A549 (cell line): ENCODE measurements around the gene DIS3L2. TPM values are rescaled to one million over a fixed set of nuclear protein-coding genes. Genes with fewer than 3 reads are reported as not detected.
A peak's percentile ranks its signal among the peaks of the same experiment; 100 is the strongest.

Source experiments
- ATAC-seq, 2 experiments: fragments of 200-7000 bp in 1 of 2; fragments of >200 bp in 1 of 2; cut with Nextera tagmentation in 1 of 2; cut with Tn5 transposase in 1 of 2; 3 replicates each; pipeline versions ENCODE4 v1.8.0 to v1.9.1; 2018 to 2020; ENCODE audit warnings: mild to moderate bottlenecking in 1 of 2, moderate library complexity in 1 of 2
- CTCF ChIA-PET: fragments of 300-600 bp; sonication (Branson Sonifier 250); formaldehyde crosslinking; extraction: SDS; loops from one replicate; lab custom pipeline; 2021; ENCODE audit warnings: antibody characterized with exemption, inconsistent platforms; lab: Yijun Ruan, JAX
- POLR2A ChIA-PET: fragments of 350-600 bp; formaldehyde crosslinking; extraction: SDS; loops from one replicate; lab custom pipeline; 2021; ENCODE audit warnings: antibody characterized with exemption, inconsistent platforms; lab: Yijun Ruan, JAX
- DNase-seq, 2 experiments: peaks; one replicate each; pipeline versions ENCODE4 v3.0.0 to v3.0.0-alpha.2; 2011 to 2016; ENCODE audit warnings: low read depth in 1 of 2, low spot score in 1 of 2
- FAIRE-seq: peaks from 2 replicates; lab custom pipeline; 2011; peaks lifted over from hg19 to GRCh38; lab: Jason Lieb, UNC
- H3K27ac ChIP-seq, 2 experiments: fragments of >200 bp; sonication (Bioruptor Twin); formaldehyde crosslinking; 3 replicates each; pipeline ENCODE4 v1.5.1; 2016 to 2017
- H3K4me1 ChIP-seq: fragments of >200 bp; sonication (Bioruptor Twin); formaldehyde crosslinking; 3 replicates; pipeline ENCODE4 v1.6.1; 2016
- H3K4me2 ChIP-seq: fragments of >200 bp; sonication (Bioruptor Twin); formaldehyde crosslinking; 3 replicates; pipeline ENCODE4 v1.6.1; 2016
- H3K4me3 ChIP-seq: fragments of >200 bp; sonication (Bioruptor Twin); formaldehyde crosslinking; 3 replicates; pipeline ENCODE4 v1.5.1; 2016
- H3K9me3 ChIP-seq: fragments of >200 bp; sonication (Bioruptor Twin); formaldehyde crosslinking; 3 replicates; pipeline ENCODE4 v1.6.1; 2016
- ATOH8 ChIP-seq: fragments of 250-450 bp; sonication (Bioruptor Pico); IDR thresholded peaks from 2 replicates; pipeline ENCODE4 v1.5.0; 2020; ENCODE audit warnings: low read depth, mild to moderate bottlenecking, moderate library complexity
- BHLHE40 ChIP-seq: IDR thresholded peaks from 2 replicates; pipeline ENCODE4 v1.6.1; 2012; ENCODE audit warnings: low read depth, low read length, inconsistent platforms
- CHD4 ChIP-seq: fragments of 200-600 bp; sonication (generic); IDR thresholded peaks from 2 replicates; pipeline ENCODE4 v1.6.1; 2016; ENCODE audit warnings: antibody characterized with exemption, mild to moderate bottlenecking, borderline replicate concordance
- EHMT2 ChIP-seq: fragments of 200-600 bp; sonication (generic); IDR thresholded peaks from 2 replicates; pipeline ENCODE4 v1.6.1; 2016; ENCODE audit warnings: antibody characterized with exemption, low read depth, mild to moderate bottlenecking, moderate library complexity
- ELK1 ChIP-seq: fragments of 150-350 bp; IDR thresholded peaks from 2 replicates; pipeline ENCODE4 v1.6.1; 2014; ENCODE audit warnings: low read depth, mild to moderate bottlenecking, low read length
- FOSB ChIP-seq: fragments of 250-450 bp; sonication (Bioruptor Pico); IDR thresholded peaks from 2 replicates; pipeline ENCODE4 v1.5.0; 2020; ENCODE audit warnings: mild to moderate bottlenecking, moderate library complexity
- FOSL2 ChIP-seq, 2 experiments: fragments of 450-650 bp in 1 of 2; fragments of >200 bp in 1 of 2; sonication (Bioruptor Twin) in 1 of 2; formaldehyde crosslinking; IDR thresholded peaks; 2 replicates each; pipeline versions ENCODE4 v1.5.0 to v1.6.1; 2016 to 2020; ENCODE audit warnings: mild to moderate bottlenecking in 1 of 2, moderate library complexity in 1 of 2
- HOXA7 ChIP-seq: fragments of 250-450 bp; sonication (Bioruptor Pico); IDR thresholded peaks from 2 replicates; pipeline ENCODE4 v1.5.0; 2020; ENCODE audit warnings: mild to moderate bottlenecking, moderate library complexity
- HOXB13 ChIP-seq: fragments of 250-450 bp; sonication (Bioruptor Pico); IDR thresholded peaks from 2 replicates; pipeline ENCODE4 v1.5.0; 2020; ENCODE audit warnings: low read depth, mild to moderate bottlenecking, moderate library complexity
- JUNB ChIP-seq: fragments of >200 bp; sonication (Bioruptor Twin); formaldehyde crosslinking; IDR thresholded peaks from 2 replicates; pipeline ENCODE4 v1.6.1; 2016
- KDM1A ChIP-seq: fragments of 200-600 bp; sonication (generic); IDR thresholded peaks from 2 replicates; pipeline ENCODE4 v1.6.1; 2016; ENCODE audit warnings: low read depth, mild to moderate bottlenecking
- MAFK ChIP-seq: fragments of 450-650 bp; IDR thresholded peaks from 2 replicates; pipeline ENCODE4 v1.6.1; 2014; ENCODE audit not compliant: partially characterized antibody
- NR3C1 ChIP-seq: fragments of >200 bp; sonication (Bioruptor Twin); formaldehyde crosslinking; IDR thresholded peaks from 3 replicates; pipeline ENCODE4 v1.6.1; 2017
- PBX3 ChIP-seq: IDR thresholded peaks from 2 replicates; pipeline ENCODE4 v1.6.1; 2012
- PHF8 ChIP-seq: fragments of 200-600 bp; sonication (generic); IDR thresholded peaks from 2 replicates; pipeline ENCODE4 v1.6.1; 2016; ENCODE audit warnings: low read depth, mild to moderate bottlenecking, antibody characterized with exemption, moderate library complexity, borderline replicate concordance
- POLR2AphosphoS2 ChIP-seq: conservative IDR thresholded peaks from 2 replicates; pipeline ENCODE4 v1.6.1; 2012; ENCODE audit warnings: low read length, improper control_type of control experiment, inconsistent platforms
- RCOR1 ChIP-seq: fragments of 150-350 bp; IDR thresholded peaks from 2 replicates; pipeline ENCODE4 v1.6.1; 2014; ENCODE audit warnings: antibody characterized with exemption, low read length, low read depth
- REST ChIP-seq: fragments of 200-600 bp; sonication (generic); IDR thresholded peaks from 2 replicates; pipeline ENCODE4 v1.6.1; 2016; ENCODE audit warnings: antibody characterized with exemption, mild to moderate bottlenecking, moderate library complexity
- TP53 ChIP-seq: fragments of 250-450 bp; sonication (Bioruptor Pico); IDR thresholded peaks from 2 replicates; pipeline ENCODE4 v1.5.0; 2021; ENCODE audit warnings: mild to moderate bottlenecking, moderate library complexity
- ZSCAN20 ChIP-seq: fragments of 250-450 bp; sonication (Bioruptor Pico); IDR thresholded peaks from 2 replicates; pipeline ENCODE4 v1.8.0; 2022; ENCODE audit warnings: mild to moderate bottlenecking, moderate library complexity
- WGBS: methylation state at CpG from one replicate; pipeline ENCODE4 v1.1.6; 2017; ENCODE audit errors: missing lambda C conversion rate; 5-methylcytosine and 5-hydroxymethylcytosine counted together
- polyA plus RNA-seq, 4 experiments: library from polyadenylated mRNA; depleted of rRNA in 3 of 4; stranded (reverse); fragments of >200 nt; fragmentation: RNase III in 1 of 4; extraction: RNeasy Plus Mini Kit Qiagen cat#74134 plus additional on column Dnase treatment in 1 of 4; gene quantifications; 2 replicates in 3 of 4; 3 replicates in 1 of 4; pipeline ENCODE4 v1.2.3, GENCODE V29; 2011 to 2017
- TF ChIP-seq, protein P1 (sequence below): fragments of 250-450 bp; sonication (Bioruptor Pico); IDR thresholded peaks from 2 replicates; pipeline ENCODE4 v1.5.0; 2021; ENCODE audit warnings: mild to moderate bottlenecking, moderate library complexity, borderline replicate concordance

DIS3L2 gene
- polyA plus RNA-seq, 2 of the 4 experiments (the other 2 are of a cell fraction) = 14.9 to 15.4 TPM

GRCh38 chr2:232028071-232028470, 66.6 kb downstream of the DIS3L2 start:
- Histone ChIP-seq H3K27ac (no peak overlapping the region), H3K4me3 (no peak overlapping the region), H3K4me2 (no peak overlapping the region), H3K4me1 (no peaks in the 10 kb centered on the region), H3K9me3 (no peaks in the 10 kb centered on the region)
- CTCF ChIA-PET = interaction anchor here (0.6 to 1.2 kb wide), 5 partner anchors 13 to 1666 kb away, joined by 3 read pairs; no protein-coding TSS in a partner anchor
- TF ChIP-seq HOXA7 (CRISPR knock-in tag) = no peak
- no peak for TF ChIP-seq FOSB (CRISPR knock-in tag)
- TF ChIP-seq ELK1 = no peak
- no peak for TF ChIP-seq FOSL2 (IDR thresholded peaks at IDR 0.05)
- TF ChIP-seq FOSL2 (CRISPR knock-in tag; IDR thresholded peaks at IDR 0.05) = no peak
- TF ChIP-seq, protein P1, sequence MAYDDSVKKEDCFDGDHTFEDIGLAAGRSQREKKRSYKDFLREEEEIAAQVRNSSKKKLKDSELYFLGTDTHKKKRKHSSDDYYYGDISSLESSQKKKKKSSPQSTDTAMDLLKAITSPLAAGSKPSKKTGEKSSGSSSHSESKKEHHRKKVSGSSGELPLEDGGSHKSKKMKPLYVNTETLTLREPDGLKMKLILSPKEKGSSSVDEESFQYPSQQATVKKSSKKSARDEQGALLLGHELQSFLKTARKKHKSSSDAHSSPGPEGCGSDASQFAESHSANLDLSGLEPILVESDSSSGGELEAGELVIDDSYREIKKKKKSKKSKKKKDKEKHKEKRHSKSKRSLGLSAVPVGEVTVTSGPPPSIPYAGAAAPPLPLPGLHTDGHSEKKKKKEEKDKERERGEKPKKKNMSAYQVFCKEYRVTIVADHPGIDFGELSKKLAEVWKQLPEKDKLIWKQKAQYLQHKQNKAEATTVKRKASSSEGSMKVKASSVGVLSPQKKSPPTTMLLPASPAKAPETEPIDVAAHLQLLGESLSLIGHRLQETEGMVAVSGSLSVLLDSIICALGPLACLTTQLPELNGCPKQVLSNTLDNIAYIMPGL (CRISPR knock-in tag) = no peak
- no peak for TF ChIP-seq POLR2AphosphoS2
- no peak for TF ChIP-seq RCOR1
- no peak for TF ChIP-seq ZSCAN20 (CRISPR knock-in tag)
- no peak for TF ChIP-seq JUNB
- TF ChIP-seq HOXB13 (CRISPR knock-in tag) = no peak
- no peak for TF ChIP-seq NR3C1
- no peak for TF ChIP-seq ATOH8 (CRISPR knock-in tag)
- no peak for TF ChIP-seq TP53 (CRISPR knock-in tag)
- ATAC-seq (no peak), DNase-seq (no peak), FAIRE-seq (no peak)
- 85% methylated on average over 2 of the region's 2 CpGs for WGBS
- POLR2A ChIA-PET = no interaction called here

- TF ChIP-seq BHLHE40 (no peak), MAFK (peak; percentile 33)
- no peaks in the 10 kb centered on the region for H3K4me1 ChIP-seq
- H3K4me3 ChIP-seq = no peak overlapping the region
- no peaks in the 10 kb centered on the region for H3K9me3 ChIP-seq
- H3K27ac ChIP-seq = no peak overlapping the region
- H3K4me2 ChIP-seq = no peak overlapping the region
- DNase-seq = no peak
- ChIA-PET POLR2A (no interaction called here), CTCF (interaction anchor here (0.6 to 1.2 kb wide), 4 partner anchors 14 to 1665 kb away, joined by 3 read pairs; no protein-coding TSS in a partner anchor)
- FAIRE-seq = no peak
- ATAC-seq = no peak
These were observed 67.1 kb downstream of the DIS3L2 start for GRCh38 chr2:232028631-232029030.

DNA sequence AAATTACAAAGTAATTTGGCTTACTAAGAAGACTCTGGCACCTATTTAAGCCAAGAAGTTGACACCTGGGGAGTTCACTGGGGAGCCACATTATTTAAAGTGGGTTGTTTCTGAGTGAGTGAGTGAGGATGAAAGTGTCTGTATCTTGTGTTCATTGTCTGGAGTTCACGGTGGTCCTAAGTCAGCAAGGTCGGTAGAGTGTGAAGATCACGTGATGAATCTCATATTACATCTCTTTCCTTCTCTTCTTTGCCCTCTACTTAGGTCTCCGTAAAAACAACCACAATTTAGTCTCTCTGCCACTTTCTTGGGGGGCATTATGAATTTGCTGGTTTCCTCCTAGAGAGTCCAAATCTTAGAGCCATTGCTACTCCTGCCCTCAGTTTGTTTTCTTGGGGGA, 67.8 kb downstream of the DIS3L2 start:
- ChIA-PET POLR2A (no interaction called here), CTCF (no interaction called here)
- TF ChIP-seq REST = no peak
- TF ChIP-seq KDM1A = no peak
- TF ChIP-seq PHF8 = no peak
- TF ChIP-seq EHMT2 = no peak
- TF ChIP-seq CHD4 = no peak
- TF ChIP-seq PBX3 = no peak
- H3K4me1 ChIP-seq = no peaks in the 10 kb centered on the region
- no peak overlapping the region for H3K4me2 ChIP-seq
- H3K4me3 ChIP-seq = no peak overlapping the region
- DNase-seq (no peak), ATAC-seq (no peak), FAIRE-seq (no peak)
- no peaks in the 10 kb centered on the region for H3K9me3 ChIP-seq
- no peak overlapping the region for H3K27ac ChIP-seq
- 86% methylated on average over 4 of the region's 4 CpGs for WGBS
